Amniotic stem cell (primary cell): ENCODE results near the gene SCAF1.

Experiments used
- DNase-seq: peaks from one replicate; lab custom pipeline; 2025; lab: John Stamatoyannopoulos, UW

Gene SCAF1

GRCh38 chr19:49641688-49642491, at the start of gene SCAF1:
Gene SCAF1 (plus strand): TSS chr19:49642209. CDS start chr19:49645027, 2,818 bp downstream.
- peak; percentile 100 for DNase-seq

- DNase-seq, result no peak
Measured at GRCh38 chr19:49592486-49593232, 49.4 kb upstream of the SCAF1 start.

- DNase-seq, result peak; percentile 76
Measured at GRCh38 chr19:49593233-49594113, 48.5 kb upstream of the SCAF1 start.

GRCh38 chr19:49594157-49594992, 47.6 kb upstream of the SCAF1 start:
- DNase-seq, result no peak

- DNase-seq, result no peak
Measured at GRCh38 chr19:49594993-49595818, 46.8 kb upstream of the SCAF1 start.

- DNase-seq, result no peak
Measured at GRCh38 chr19:49595819-49596404, 46.1 kb upstream of the SCAF1 start.

- no peak for DNase-seq
Measured at GRCh38 chr19:49596407-49596806, 45.6 kb upstream of the SCAF1 start.

GRCh38 chr19:49596954-49597702, 44.9 kb upstream of the SCAF1 start:
- DNase-seq, result no peak

GRCh38 chr19:49597703-49597974, 44.4 kb upstream of the SCAF1 start:
- no peak for DNase-seq

GRCh38 chr19:49599378-49600295, 42.4 kb upstream of the SCAF1 start:
- DNase-seq, result no peak

- no peak for DNase-seq
Measured at GRCh38 chr19:49601482-49602038, 40.4 kb upstream of the SCAF1 start.

- no peak for DNase-seq
Measured at GRCh38 chr19:49602806-49603205, 39.2 kb upstream of the SCAF1 start.

GRCh38 chr19:49605605-49606004, 36.4 kb upstream of the SCAF1 start:
- DNase-seq, result no peak

- DNase-seq, result no peak
Measured at GRCh38 chr19:49609499-49610092, 32.4 kb upstream of the SCAF1 start.

- DNase-seq, result no peak
Measured at GRCh38 chr19:49613374-49613773, 28.6 kb upstream of the SCAF1 start.

- DNase-seq, result peak; percentile 60
Measured at GRCh38 chr19:49614096-49614833, 27.7 kb upstream of the SCAF1 start.

GRCh38 chr19:49615861-49616260, 26.1 kb upstream of the SCAF1 start:
- DNase-seq, result no peak
